Lower lobe of right lung (tissue), 2 donors: Measurements from ENCODE around the gene RNU1-2. TPM values are rescaled to one million over a fixed set of nuclear protein-coding genes. Genes with fewer than 3 reads are reported as not detected.
"Not testable (repeated sequence)": the region's sequence is repeated elsewhere in the genome, so short reads cannot be mapped to it uniquely, and the experiment has no call there.

Experiments used
- ATAC-seq, 2 donors: fragments of 200-7000 bp; cut with Tn5 transposase; one replicate each; pipeline ENCODE4 v1.9.1; 2020 to 2022; ENCODE audit warnings: mild to moderate bottlenecking in 2 of 2, moderate library complexity in 2 of 2
- DNase-seq: peaks from one replicate; pipeline ENCODE4 v3.0.0-alpha.2; 2020
- H3K27ac ChIP-seq: fragments of 200-600 bp; one replicate; pipeline ENCODE4 v1.8.0; 2022
- H3K27me3 ChIP-seq: fragments of 200-600 bp; one replicate; pipeline ENCODE4 v1.8.0; 2022; ENCODE audit warnings: low read depth
- H3K36me3 ChIP-seq: fragments of 200-600 bp; one replicate; pipeline ENCODE4 v1.8.0; 2022; ENCODE audit warnings: mild to moderate bottlenecking
- H3K4me1 ChIP-seq: fragments of 200-600 bp; one replicate; pipeline ENCODE4 v1.8.0; 2022
- H3K4me3 ChIP-seq: fragments of 200-600 bp; one replicate; pipeline ENCODE4 v1.8.0; 2022; ENCODE audit warnings: mild to moderate bottlenecking
- H3K9me3 ChIP-seq: fragments of 200-600 bp; one replicate; pipeline ENCODE4 v1.8.0; 2022
- intact Hi-C: fragments of 100-400 bp; cut with DNase I; formaldehyde crosslinking; loops from one replicate; pipeline ENCODE4 v1.11.0; 2022
- long read RNA-seq: library from polyadenylated mRNA; unstranded; transcript quantifications from one replicate; pipeline ENCODE4 v2.0.0, GENCODE V29; 2021
- total RNA-seq: library from RNA; stranded (reverse); fragmentation: NEBNext Ultra II Directional; extraction: Animal tissue kit (Norgen Biotek cat#: 25700); gene quantifications from one replicate; pipeline ENCODE4 v1.2.1, GENCODE V29; 2021
- donor health status: DM: no; HTN: yes; CAD: no; lungs with severe emphysema.

RNU1-2 gene
- total RNA-seq = 6,803 TPM
- long read RNA-seq, partial matches to known transcripts = 0 of 1 reads
- long read RNA-seq, other reads (novel, unspliced or antisense) = 0 of 1 reads

DNA sequence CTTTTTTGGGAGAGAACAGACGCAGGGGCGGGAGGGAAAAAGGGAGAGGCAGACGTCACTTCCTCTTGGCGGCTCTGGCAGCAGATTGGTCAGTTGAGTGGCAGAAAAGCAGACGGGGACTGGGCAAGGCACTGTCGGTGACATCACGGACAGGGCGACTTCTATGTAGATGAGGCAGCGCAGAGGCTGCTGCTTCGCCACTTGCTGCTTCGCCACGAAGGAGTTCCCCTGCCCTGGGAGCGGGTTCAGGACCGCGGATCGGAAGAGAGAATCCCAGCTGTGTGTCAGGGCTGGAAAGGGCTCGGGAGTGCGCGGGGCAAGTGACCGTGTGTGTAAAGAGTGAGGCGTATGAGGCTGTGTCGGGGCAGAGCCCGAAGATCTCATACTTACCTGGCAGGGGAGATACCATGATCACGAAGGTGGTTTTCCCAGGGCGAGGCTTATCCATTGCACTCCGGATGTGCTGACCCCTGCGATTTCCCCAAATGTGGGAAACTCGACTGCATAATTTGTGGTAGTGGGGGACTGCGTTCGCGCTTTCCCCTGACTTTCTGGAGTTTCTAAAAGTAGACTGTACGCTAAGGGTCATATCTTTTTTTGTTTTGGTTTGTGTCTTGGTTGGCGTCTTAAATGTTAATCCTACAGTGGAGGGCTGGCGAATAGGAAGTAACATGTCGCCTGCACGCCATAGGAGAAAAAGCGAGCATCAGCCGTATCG lies at the start of gene RNU1-2:
Gene RNU1-2, plus strand, starts transcription at position 383 of the 718 bp plus-strand sequence.
- H3K4me1 ChIP-seq, H3K27me3 ChIP-seq, DNase-seq, H3K9me3 ChIP-seq, intact Hi-C loops, H3K36me3 ChIP-seq: not testable (repeated sequence)
- Histone ChIP-seq H3K27ac (peak within 1 kb of the TSS; percentile 73), H3K4me3 (peak within 1 kb of the TSS; percentile 41)
- ATAC-seq = peak; percentile 100

DNA sequence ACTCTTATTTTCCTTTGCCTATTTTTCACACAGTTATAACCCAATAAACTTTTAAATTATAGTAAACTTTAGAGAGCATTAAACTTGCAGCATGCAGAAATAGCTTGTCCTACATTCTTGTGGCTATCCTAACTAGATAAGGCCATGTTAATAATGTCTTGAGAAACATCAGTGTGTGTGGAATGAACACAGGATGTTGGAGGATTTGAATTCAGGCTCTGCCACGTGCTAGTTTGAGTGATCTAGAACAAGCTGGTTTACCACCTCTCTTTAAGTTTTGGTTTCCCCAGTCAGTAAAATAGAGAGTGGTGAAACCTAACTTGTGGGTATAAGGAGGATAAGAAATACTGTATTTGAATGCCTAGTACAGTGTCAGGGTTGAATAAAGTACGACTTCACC lies 39.6 kb upstream of the RNU1-2 start:
- H3K27me3 ChIP-seq, H3K9me3 ChIP-seq, ATAC-seq, H3K4me3 ChIP-seq, H3K27ac ChIP-seq, H3K4me1 ChIP-seq, intact Hi-C loops, DNase-seq, H3K36me3 ChIP-seq: not testable (repeated sequence)

DNA sequence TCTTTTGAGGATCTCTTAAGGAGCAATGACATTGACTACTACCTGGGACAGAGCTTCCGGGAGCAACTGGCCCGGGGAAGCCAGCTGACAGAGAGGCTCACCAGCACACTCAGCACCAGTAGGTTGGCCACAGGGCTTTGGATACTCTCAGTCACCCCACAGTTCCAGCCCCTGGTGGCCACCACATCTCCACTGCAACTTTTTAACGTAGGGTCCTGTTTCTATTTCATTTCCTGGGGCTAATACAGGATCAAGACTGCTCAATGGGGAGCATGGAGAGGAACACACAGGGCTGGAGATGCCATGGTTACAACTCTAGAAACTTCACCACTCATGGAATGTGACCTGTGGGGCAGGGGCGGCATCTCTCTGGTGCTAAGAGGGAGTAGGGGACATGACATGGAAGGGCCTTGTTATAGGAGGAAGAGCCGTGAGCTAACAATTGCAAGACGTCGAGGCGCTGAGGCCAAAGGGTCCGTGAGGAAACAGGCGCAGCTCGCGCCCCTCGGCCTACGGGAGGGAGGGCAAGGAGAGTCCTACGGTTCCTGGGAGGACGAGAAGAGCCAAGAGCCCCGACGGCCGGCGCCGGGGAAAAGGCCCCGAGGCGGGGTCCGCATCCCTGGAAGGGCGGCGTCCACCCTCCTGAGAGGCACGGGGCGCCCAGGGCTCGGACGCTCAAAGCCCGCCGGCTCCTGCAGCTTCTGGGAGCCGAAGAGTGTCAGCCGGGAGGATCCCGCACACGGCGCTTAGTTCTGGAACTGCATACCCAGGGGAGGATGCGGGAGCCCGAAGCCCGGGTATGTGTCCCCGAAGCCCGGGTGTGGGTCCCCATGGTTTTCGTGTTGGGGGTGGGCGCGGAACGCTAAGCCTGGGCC lies 36.4 kb upstream of the RNU1-2 start:
- H3K4me1 ChIP-seq, H3K9me3 ChIP-seq, intact Hi-C loops, DNase-seq, H3K4me3 ChIP-seq, H3K27ac ChIP-seq, H3K36me3 ChIP-seq, H3K27me3 ChIP-seq: not testable (repeated sequence)
- ATAC-seq = peak; percentile 16 to 27

DNA sequence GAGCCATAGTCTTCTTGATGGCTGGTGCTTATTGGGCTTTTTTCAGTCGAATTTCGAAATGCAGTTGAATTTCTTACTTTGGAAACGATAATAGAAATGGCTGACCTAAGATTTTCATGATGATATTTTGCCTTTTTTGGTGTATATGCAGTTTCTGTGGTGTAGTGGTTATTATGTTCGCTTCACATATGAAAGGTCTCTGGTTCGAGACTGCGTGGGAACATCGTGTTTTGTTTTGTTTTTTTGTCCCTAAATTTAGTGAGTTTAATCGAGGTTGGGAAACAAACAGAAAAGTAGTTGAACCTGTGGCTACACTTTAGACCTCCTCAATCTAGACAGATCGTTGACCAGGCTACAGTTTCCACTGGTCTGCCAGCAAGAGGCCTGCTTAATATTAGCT lies 35.7 kb upstream of the RNU1-2 start:
- H3K9me3 ChIP-seq, ATAC-seq, H3K4me1 ChIP-seq, H3K36me3 ChIP-seq, intact Hi-C loops, H3K4me3 ChIP-seq, H3K27me3 ChIP-seq, DNase-seq, H3K27ac ChIP-seq: not testable (repeated sequence)

DNA sequence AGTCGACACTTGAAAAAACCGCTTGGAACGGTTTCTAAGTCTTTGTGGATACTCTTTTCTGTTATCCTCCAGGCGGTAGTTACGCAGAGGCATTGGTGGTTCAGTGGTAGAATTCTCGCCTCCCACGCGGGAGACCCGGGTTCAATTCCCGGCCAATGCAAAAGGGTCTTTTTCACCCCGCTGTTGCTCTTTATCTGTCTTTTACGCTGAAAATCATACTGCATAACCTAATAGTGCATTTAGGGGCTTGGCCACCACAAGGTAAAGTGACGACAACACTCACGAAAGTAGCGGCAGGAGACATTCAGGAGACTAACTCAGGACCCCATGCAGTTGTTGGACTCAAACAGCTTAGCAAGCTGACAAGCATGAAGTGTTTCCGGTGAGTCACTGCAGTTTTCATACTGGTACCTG lies 33.9 kb upstream of the RNU1-2 start:
- DNase-seq, H3K27me3 ChIP-seq, H3K4me3 ChIP-seq, H3K36me3 ChIP-seq, ATAC-seq, H3K27ac ChIP-seq, intact Hi-C loops, H3K4me1 ChIP-seq, H3K9me3 ChIP-seq: not testable (repeated sequence)

DNA sequence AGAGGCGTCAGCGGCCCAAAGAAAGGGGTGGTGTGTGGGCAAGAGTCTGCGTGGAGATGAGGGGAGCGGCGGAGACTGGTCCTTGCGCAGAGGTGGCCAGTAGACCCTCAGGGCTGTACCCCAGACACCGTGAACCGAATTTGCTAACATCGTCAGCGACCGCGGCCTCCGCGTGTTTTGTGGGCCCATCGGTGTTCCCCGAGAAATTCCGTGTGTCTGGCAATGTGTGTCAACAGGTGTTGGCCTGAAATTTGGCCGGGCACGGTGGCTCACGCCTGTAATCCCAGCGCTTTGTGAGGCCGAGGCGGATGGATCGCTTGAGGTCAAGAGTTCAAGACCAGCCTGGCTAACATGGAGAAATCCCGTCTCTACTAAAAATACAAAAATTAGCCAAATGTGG lies 33.4 kb upstream of the RNU1-2 start:
- DNase-seq, H3K4me1 ChIP-seq, H3K9me3 ChIP-seq, intact Hi-C loops, H3K4me3 ChIP-seq, H3K36me3 ChIP-seq, H3K27ac ChIP-seq, ATAC-seq, H3K27me3 ChIP-seq: not testable (repeated sequence)

DNA sequence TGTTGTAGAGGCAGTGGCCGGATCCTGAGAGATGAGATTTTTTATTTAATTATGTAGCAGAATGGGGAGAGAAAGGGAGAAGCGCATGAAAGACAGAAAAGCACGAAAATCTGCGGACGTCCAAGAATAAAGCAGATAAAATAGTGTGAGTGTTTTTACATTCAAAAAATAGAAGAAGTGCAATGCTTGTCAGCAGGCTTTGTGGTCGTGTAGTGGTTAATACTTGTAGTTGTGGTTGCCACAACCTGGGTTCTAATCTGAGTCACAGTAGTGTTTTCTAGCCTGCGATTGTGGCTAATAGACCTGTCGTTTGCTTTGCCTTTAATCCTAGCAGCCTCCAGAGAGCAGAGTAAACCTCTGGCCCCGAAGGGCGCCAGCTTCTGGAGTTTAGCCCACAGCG lies 32.8 kb upstream of the RNU1-2 start:
- intact Hi-C loops, ATAC-seq, H3K27ac ChIP-seq, H3K27me3 ChIP-seq, H3K9me3 ChIP-seq, H3K4me1 ChIP-seq, DNase-seq, H3K36me3 ChIP-seq, H3K4me3 ChIP-seq: not testable (repeated sequence)

DNA sequence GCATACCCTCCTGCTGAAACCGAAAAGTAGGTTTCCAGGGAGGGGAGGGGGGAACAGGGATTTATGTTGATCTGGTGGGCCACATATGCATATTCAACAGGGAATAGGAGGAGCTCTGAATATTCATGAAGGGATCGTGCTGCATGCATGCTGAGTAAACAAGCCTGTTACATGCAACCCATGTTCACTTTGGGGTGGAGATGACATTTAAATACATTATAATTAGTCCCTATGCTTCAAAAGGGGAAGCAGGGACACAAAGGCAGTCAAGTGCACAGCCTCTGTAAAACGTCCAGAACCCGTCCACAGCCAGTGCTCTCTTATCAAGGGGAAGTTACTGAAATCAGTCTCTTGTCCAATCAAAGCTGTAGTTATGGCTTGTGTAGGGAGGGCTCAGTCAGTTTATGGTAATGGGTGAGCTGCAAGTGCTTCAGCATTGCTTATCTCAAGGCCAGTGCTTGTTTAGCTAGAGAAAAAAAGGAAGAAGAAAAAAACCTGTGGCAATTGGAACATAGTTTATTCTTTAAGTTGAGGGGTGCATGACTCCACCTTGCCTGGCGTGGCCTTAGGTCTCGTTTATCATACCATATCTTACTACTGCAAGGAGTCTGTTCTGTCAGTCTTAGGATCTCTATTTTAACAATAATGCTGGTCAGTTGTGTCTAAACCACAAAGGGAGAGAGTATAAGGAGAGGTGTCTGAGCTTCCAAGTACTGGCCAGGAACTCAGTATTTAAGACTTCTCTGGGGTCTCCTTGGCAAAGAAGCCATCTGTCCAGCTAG lies 28.7 kb upstream of the RNU1-2 start:
- intact Hi-C loops, DNase-seq, H3K4me3 ChIP-seq, H3K27me3 ChIP-seq, H3K36me3 ChIP-seq, H3K4me1 ChIP-seq, ATAC-seq, H3K27ac ChIP-seq, H3K9me3 ChIP-seq: not testable (repeated sequence)

DNA sequence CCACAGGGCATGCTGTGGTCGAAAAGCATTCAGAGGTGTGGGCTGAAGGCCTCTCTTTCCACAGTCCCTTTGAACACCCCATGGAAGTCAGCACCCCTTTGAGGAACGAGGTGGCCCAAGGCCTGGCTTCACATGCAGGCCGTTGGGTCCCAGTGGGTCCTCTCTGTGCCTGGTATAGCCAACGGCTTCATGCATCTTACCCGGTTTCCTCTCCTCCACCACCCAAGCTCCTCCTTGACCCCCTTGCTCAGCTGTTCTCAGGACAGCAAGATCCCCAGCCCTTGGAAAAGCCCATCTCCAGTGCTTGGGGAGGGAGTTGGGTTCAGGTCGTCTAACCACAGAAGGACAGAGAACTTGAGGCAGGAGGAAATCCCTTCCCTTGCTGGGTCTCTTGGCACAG lies 27.0 kb upstream of the RNU1-2 start:
- H3K36me3 ChIP-seq, ATAC-seq, DNase-seq, H3K4me1 ChIP-seq, H3K9me3 ChIP-seq, H3K27ac ChIP-seq, H3K4me3 ChIP-seq, H3K27me3 ChIP-seq, intact Hi-C loops: not testable (repeated sequence)

DNA sequence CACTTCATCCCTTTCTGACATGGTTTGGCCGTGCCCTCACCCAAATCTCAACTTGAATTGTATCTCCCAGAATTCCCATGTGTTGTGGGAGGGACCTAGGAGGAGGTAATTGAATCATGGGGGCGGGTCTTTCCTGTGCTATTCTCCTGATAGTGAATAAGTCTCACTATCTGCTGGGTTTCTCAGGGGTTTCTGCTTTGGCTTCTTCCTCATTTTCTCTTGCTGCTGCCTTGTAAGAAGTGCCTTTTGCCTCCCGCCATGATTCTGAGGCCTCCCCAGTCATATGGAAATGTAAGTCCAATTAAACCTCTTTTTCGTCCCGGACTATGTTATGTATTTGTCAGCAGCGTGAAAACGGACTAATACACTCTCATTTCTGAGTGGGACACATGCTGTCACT lies 25.8 kb upstream of the RNU1-2 start:
- H3K27ac ChIP-seq, H3K4me3 ChIP-seq, ATAC-seq, DNase-seq, H3K27me3 ChIP-seq, H3K9me3 ChIP-seq, H3K36me3 ChIP-seq, intact Hi-C loops, H3K4me1 ChIP-seq: not testable (repeated sequence)

DNA sequence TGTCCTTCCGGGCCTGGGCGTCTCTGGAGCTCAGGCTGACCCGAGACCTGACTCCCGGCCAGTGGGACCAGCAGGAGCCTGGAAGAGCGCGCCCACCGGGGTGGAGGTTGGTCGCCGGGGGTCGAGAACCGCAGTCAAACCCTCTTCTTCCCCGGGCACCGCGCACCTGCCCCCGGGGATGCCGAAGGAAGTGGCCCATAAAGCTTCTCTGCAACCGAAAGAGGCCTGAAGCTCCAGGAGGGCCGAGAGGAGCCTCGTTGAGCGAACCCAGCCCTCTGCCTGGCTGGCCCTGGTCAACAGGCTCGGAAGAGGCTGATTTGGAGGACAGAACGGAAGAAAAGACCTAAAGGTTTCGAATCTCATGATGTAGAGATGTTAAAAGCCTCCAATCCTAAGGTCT lies 24.6 kb upstream of the RNU1-2 start:
- H3K4me1 ChIP-seq, H3K27me3 ChIP-seq, H3K27ac ChIP-seq, DNase-seq, intact Hi-C loops, H3K36me3 ChIP-seq, ATAC-seq, H3K4me3 ChIP-seq, H3K9me3 ChIP-seq: not testable (repeated sequence)

DNA sequence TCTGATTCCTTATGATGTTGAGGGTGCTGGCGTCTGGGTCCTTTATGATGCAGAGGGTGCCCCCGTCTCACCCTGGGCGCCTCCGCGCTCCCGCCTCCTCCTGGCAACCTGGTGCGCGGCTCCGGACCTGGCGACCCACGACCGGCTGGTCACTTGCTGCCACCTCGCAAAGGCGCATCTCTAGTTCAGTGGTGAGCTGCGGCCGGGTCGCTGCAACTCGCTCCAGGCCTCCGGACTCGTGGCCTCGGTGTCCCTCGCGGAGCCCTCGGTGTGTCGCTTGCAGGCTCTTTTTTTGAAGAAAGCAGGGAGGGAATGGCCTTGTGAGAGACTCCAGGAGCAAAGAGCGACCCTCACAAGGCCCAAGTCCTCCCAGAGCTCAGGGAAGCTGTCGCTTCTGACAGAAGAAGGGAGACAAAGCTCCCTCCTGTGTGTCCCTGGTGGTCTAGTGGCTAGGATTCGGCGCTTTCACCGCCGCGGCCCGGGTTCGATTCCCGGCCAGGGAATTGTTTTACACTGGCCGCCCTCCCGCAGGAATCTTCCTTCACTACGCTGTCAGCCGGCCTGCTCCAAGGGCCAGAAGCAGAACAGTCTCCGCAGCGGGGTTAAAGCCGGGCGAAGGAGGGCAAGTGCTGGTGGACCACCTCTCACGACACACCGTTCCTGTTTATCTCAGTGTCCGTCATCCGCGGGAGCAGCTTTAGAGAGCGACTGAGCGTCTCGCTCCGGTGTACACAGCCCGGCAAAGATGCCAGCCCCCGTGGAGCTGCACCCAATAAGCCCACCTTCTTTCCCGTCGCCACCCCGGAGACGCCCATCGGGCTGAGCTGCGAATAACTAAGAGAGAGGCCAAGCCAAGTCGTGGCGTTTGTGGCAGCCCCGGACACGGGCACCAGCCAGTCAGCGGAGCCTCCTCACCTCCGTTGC lies 23.4 kb upstream of the RNU1-2 start:
- ATAC-seq (peak; percentile 83 to 94), DNase-seq (peak; percentile 53)
- H3K36me3 ChIP-seq, intact Hi-C loops, H3K4me1 ChIP-seq, H3K9me3 ChIP-seq, H3K27me3 ChIP-seq, H3K27ac ChIP-seq: not testable (repeated sequence)
- peak overlapping the region; percentile 34 for H3K4me3 ChIP-seq
